HTR-8/SVneo (cell line): Measurements from ENCODE around the gene GLO1.
A peak's percentile ranks its signal among the peaks of the same experiment; 100 is the strongest.
"Not testable (repeated sequence)": the region's sequence is repeated elsewhere in the genome, so short reads cannot be mapped to it uniquely, and the experiment has no call there.

Experiments
- DNase-seq: peaks from one replicate; pipeline ENCODE4 v3.0.0; 2011; ENCODE audit warnings: low spot score, mixed read lengths; ENCODE audit not compliant: insufficient read length
- FAIRE-seq: peaks from 2 replicates; lab custom pipeline; 2011; peaks lifted over from hg19 to GRCh38; lab: Jason Lieb, UNC

GLO1 gene

GRCh38 chr6:38713812-38714211, 10.9 kb upstream of the GLO1 start:
- DNase-seq (no peak), FAIRE-seq (no peak)

GRCh38 chr6:38708496-38708895, 5.6 kb upstream of the GLO1 start:
- DNase-seq (peak; percentile 20), FAIRE-seq (no peak)

GRCh38 chr6:38705924-38706323, 3.0 kb upstream of the GLO1 start:
- FAIRE-seq, result no peak
- no peak for DNase-seq

GRCh38 chr6:38703949-38704590, 1.1 kb upstream of the GLO1 start:
- no peak for DNase-seq
- FAIRE-seq, result no peak

GRCh38 chr6:38701551-38701950, 1.4 kb downstream of the GLO1 start:
- DNase-seq (no peak), FAIRE-seq (no peak)

GRCh38 chr6:38699702-38700101, 3.2 kb downstream of the GLO1 start:
- FAIRE-seq, DNase-seq: not testable (repeated sequence)

GRCh38 chr6:38697846-38698245, 5.1 kb downstream of the GLO1 start:
- no peak for FAIRE-seq

GRCh38 chr6:38696345-38696744, 6.6 kb downstream of the GLO1 start:
- no peak for DNase-seq
- no peak for FAIRE-seq

More at GRCh38 chr6:38697846-38698245, 5.1 kb downstream of the GLO1 start:
- DNase-seq, result no peak

- DNase-seq, result no peak
- FAIRE-seq, result no peak
Measured at GRCh38 chr6:38695933-38696332, 7.0 kb downstream of the GLO1 start.

- FAIRE-seq (no peak), DNase-seq (no peak)
Measured at GRCh38 chr6:38695227-38695900, 7.6 kb downstream of the GLO1 start.

- DNase-seq (no peak), FAIRE-seq (no peak)
Measured at GRCh38 chr6:38688579-38689087, 14.3 kb downstream of the GLO1 start.

GRCh38 chr6:38687549-38687948, 15.4 kb downstream of the GLO1 start:
- DNase-seq, result no peak

GRCh38 chr6:38687043-38687353, 15.9 kb downstream of the GLO1 start:
- DNase-seq (no peak), FAIRE-seq (no peak)

More at GRCh38 chr6:38687549-38687948, 15.4 kb downstream of the GLO1 start:
- FAIRE-seq, result no peak

- DNase-seq (no peak), FAIRE-seq (no peak)
Measured at GRCh38 chr6:38686270-38687042, 16.5 kb downstream of the GLO1 start.

- DNase-seq (no peak), FAIRE-seq (no peak)
Measured at GRCh38 chr6:38684904-38685303, 18.0 kb downstream of the GLO1 start.

- DNase-seq, result no peak
- FAIRE-seq, result no peak
Measured at GRCh38 chr6:38684237-38684636, 18.7 kb downstream of the GLO1 start.

- no peak for FAIRE-seq
- DNase-seq, result no peak
Measured at GRCh38 chr6:38681850-38682249, 21.1 kb downstream of the GLO1 start.

GRCh38 chr6:38679668-38680067, 23.3 kb downstream of the GLO1 start:
- DNase-seq (no peak), FAIRE-seq (no peak)

- DNase-seq (no peak), FAIRE-seq (no peak)
Measured at GRCh38 chr6:38678178-38678760, 24.7 kb downstream of the GLO1 start.

GRCh38 chr6:38676974-38677544, 25.9 kb downstream of the GLO1 start:
- no peak for DNase-seq

More at GRCh38 chr6:38676974-38677544, 25.9 kb downstream of the GLO1 start:
- no peak for FAIRE-seq
